Neural cell (in vitro differentiated cells): ENCODE data around the gene GRSF1.

ENCODE experiments used
- EP300 ChIP-seq: fragments of 450-650 bp; conservative IDR thresholded peaks from 2 replicates; pipeline ENCODE4 v1.6.1; 2014; ENCODE audit warnings: antibody characterized with exemption, mild to moderate bottlenecking, moderate library complexity; ENCODE audit not compliant: poor library complexity, severe bottlenecking
- EZH2 ChIP-seq: fragments of 200-600, 300-800 bp; shearing (Covaris generic), sonication (generic); IDR thresholded peaks from 2 replicates; pipeline ENCODE4 v1.6.1; 2014; ENCODE audit warnings: antibody characterized with exemption, low read length, borderline replicate concordance, mild to moderate bottlenecking; ENCODE audit not compliant: insufficient read depth, poor library complexity, severe bottlenecking
- MXI1 ChIP-seq: fragments of 450-650 bp; conservative IDR thresholded peaks from 2 replicates; pipeline ENCODE4 v1.6.1; 2014; ENCODE audit warnings: antibody characterized with exemption, mild to moderate bottlenecking; ENCODE audit not compliant: poor library complexity, severe bottlenecking
- POLR2AphosphoS5 ChIP-seq: IDR thresholded peaks from 2 replicates; pipeline ENCODE4 v1.6.1; 2012
- SMC3 ChIP-seq: fragments of 450-650 bp; conservative IDR thresholded peaks from 2 replicates; pipeline ENCODE4 v1.6.1; 2014; ENCODE audit warnings: antibody characterized with exemption, mild to moderate bottlenecking, moderate library complexity; ENCODE audit not compliant: poor library complexity
- TAF1 ChIP-seq: IDR thresholded peaks from 2 replicates; pipeline ENCODE4 v1.6.1; 2012; ENCODE audit warnings: low read depth
- TF ChIP-seq, protein P1 (sequence below): fragments of 450-650 bp; IDR thresholded peaks from 2 replicates; pipeline ENCODE4 v1.5.1; 2014; ENCODE audit warnings: antibody characterized with exemption, mild to moderate bottlenecking, moderate library complexity; ENCODE audit not compliant: poor library complexity, severe bottlenecking
- TF ChIP-seq, protein P2 (sequence below): IDR thresholded peaks from 2 replicates; pipeline ENCODE4 v1.6.1; 2012; ENCODE audit warnings: borderline replicate concordance

DNA sequence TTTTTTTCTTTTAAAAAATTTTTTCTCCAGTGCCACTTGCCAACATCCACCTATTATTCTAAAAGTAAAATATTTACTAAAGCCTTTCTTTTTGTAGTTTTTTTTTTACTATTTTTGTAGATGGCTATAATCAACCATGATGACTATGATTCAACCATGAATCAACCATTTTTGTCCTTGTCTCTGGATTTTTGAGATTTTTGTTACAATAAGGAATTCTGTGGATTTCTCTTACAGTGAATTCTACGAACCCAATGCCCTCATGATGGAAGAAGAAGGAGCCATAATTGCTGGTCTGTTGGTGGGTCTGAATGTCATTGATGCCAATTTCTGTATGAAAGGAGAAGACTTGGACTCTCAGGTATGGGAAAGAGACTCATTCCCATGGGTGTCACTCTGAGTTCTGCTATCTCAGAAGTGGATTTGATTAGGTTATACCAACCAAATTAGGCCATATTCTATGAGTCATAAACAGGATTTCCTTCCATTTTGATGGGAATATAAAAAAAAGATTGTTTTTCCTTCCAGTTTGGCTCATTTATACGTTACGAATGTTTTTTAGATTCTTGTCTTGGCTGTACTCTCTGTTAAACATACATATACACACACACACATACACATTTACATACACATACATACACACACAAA, 71.3 kb downstream of the GRSF1 start:
- no peak for TF ChIP-seq SMC3
- TF ChIP-seq, protein P1, sequence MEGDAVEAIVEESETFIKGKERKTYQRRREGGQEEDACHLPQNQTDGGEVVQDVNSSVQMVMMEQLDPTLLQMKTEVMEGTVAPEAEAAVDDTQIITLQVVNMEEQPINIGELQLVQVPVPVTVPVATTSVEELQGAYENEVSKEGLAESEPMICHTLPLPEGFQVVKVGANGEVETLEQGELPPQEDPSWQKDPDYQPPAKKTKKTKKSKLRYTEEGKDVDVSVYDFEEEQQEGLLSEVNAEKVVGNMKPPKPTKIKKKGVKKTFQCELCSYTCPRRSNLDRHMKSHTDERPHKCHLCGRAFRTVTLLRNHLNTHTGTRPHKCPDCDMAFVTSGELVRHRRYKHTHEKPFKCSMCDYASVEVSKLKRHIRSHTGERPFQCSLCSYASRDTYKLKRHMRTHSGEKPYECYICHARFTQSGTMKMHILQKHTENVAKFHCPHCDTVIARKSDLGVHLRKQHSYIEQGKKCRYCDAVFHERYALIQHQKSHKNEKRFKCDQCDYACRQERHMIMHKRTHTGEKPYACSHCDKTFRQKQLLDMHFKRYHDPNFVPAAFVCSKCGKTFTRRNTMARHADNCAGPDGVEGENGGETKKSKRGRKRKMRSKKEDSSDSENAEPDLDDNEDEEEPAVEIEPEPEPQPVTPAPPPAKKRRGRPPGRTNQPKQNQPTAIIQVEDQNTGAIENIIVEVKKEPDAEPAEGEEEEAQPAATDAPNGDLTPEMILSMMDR = no peak
- TF ChIP-seq, protein P2, sequence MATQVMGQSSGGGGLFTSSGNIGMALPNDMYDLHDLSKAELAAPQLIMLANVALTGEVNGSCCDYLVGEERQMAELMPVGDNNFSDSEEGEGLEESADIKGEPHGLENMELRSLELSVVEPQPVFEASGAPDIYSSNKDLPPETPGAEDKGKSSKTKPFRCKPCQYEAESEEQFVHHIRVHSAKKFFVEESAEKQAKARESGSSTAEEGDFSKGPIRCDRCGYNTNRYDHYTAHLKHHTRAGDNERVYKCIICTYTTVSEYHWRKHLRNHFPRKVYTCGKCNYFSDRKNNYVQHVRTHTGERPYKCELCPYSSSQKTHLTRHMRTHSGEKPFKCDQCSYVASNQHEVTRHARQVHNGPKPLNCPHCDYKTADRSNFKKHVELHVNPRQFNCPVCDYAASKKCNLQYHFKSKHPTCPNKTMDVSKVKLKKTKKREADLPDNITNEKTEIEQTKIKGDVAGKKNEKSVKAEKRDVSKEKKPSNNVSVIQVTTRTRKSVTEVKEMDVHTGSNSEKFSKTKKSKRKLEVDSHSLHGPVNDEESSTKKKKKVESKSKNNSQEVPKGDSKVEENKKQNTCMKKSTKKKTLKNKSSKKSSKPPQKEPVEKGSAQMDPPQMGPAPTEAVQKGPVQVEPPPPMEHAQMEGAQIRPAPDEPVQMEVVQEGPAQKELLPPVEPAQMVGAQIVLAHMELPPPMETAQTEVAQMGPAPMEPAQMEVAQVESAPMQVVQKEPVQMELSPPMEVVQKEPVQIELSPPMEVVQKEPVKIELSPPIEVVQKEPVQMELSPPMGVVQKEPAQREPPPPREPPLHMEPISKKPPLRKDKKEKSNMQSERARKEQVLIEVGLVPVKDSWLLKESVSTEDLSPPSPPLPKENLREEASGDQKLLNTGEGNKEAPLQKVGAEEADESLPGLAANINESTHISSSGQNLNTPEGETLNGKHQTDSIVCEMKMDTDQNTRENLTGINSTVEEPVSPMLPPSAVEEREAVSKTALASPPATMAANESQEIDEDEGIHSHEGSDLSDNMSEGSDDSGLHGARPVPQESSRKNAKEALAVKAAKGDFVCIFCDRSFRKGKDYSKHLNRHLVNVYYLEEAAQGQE = no peak
- TF ChIP-seq EZH2 = no peak
- no peak for TF ChIP-seq EP300
- TF ChIP-seq POLR2AphosphoS5 = no peak
- no peak for TF ChIP-seq MXI1
- TF ChIP-seq TAF1 = no peak
